Liver (tissue), 9 donors: ENCODE measurements around the gene TMEM255B. TPM values are rescaled to one million over a fixed set of nuclear protein-coding genes. Genes with fewer than 3 reads are reported as not detected.

ENCODE experiments used
- DNase-seq: peaks from one replicate; pipeline ENCODE4 v3.0.0-alpha.2; 2017; ENCODE audit warnings: low spot score
- H3K27ac ChIP-seq, 2 donors: one replicate each; pipeline ENCODE4 v1.7.0; 2013; ENCODE audit warnings: inconsistent platforms in 2 of 2, low read length in 2 of 2, control low read depth in 1 of 2, low read depth in 1 of 2, mild to moderate bottlenecking in 1 of 2
- H3K27me3 ChIP-seq, 4 donors: one replicate each; pipeline versions ENCODE4 v1.6.1 to v1.7.0; 2013; ENCODE audit warnings: low read length in 3 of 4, inconsistent platforms in 1 of 4, mild to moderate bottlenecking in 1 of 4, moderate library complexity in 1 of 4; ENCODE audit not compliant: control insufficient read depth in 4 of 4, insufficient read depth in 4 of 4
- H3K36me3 ChIP-seq, 4 donors: one replicate each; pipeline versions ENCODE4 v1.6.1 to v1.7.0; 2013; ENCODE audit warnings: low read length in 3 of 4, mild to moderate bottlenecking in 3 of 4, low read depth in 1 of 4, moderate library complexity in 1 of 4; ENCODE audit not compliant: control insufficient read depth in 4 of 4, insufficient read depth in 3 of 4
- H3K4me1 ChIP-seq, 4 donors: one replicate each; pipeline versions ENCODE4 v1.6.1 to v1.7.0; 2013; ENCODE audit warnings: low read length in 3 of 4, mild to moderate bottlenecking in 3 of 4, moderate library complexity in 1 of 4; ENCODE audit not compliant: control insufficient read depth in 4 of 4, insufficient read depth in 4 of 4
- H3K4me3 ChIP-seq, 3 donors: one replicate each; pipeline versions ENCODE4 v1.6.1 to v1.7.0; 2013; ENCODE audit warnings: low read length in 3 of 3, control low read depth in 1 of 3, low read depth in 1 of 3, mild to moderate bottlenecking in 1 of 3
- H3K9ac ChIP-seq, 2 donors: one replicate each; pipeline ENCODE4 v1.7.0; 2013; ENCODE audit warnings: low read length in 2 of 2, mild to moderate bottlenecking in 2 of 2, moderate library complexity in 2 of 2, control low read depth in 1 of 2, low read depth in 1 of 2
- H3K9me3 ChIP-seq, 4 donors: one replicate each; pipeline versions ENCODE4 v1.6.1 to v1.7.0; 2013; ENCODE audit warnings: low read length in 3 of 4; ENCODE audit not compliant: control insufficient read depth in 4 of 4
- ATF3 ChIP-seq: IDR thresholded peaks from 2 replicates; pipeline ENCODE4 v1.6.1; 2016; ENCODE audit warnings: antibody characterized with exemption
- EGR1 ChIP-seq, 2 donors: IDR thresholded peaks; 2 replicates each; pipeline ENCODE4 v1.6.1; 2016 to 2018; ENCODE audit warnings: antibody characterized with exemption in 2 of 2, low read depth in 2 of 2
- FOXA1 ChIP-seq: IDR thresholded peaks from 2 replicates; pipeline ENCODE4 v1.6.1; 2016; ENCODE audit warnings: antibody characterized with exemption
- GABPA ChIP-seq, 2 donors: IDR thresholded peaks in 1 of 2; conservative IDR thresholded peaks in 1 of 2; 2 replicates each; pipeline ENCODE4 v1.6.1; 2016; ENCODE audit warnings: antibody characterized with exemption in 2 of 2, mild to moderate bottlenecking in 1 of 2, moderate library complexity in 1 of 2
- HNF4A ChIP-seq, 2 donors: conservative IDR thresholded peaks; 2 replicates each; pipeline ENCODE4 v1.6.1; 2016; ENCODE audit warnings: antibody characterized with exemption in 2 of 2, mild to moderate bottlenecking in 2 of 2
- HNF4G ChIP-seq: IDR thresholded peaks from 2 replicates; pipeline ENCODE4 v1.6.1; 2016; ENCODE audit warnings: antibody characterized with exemption
- JUND ChIP-seq, 2 donors: IDR thresholded peaks; 2 replicates each; pipeline ENCODE4 v1.6.1; 2016; ENCODE audit warnings: antibody characterized with exemption in 2 of 2
- NR2F2 ChIP-seq: IDR thresholded peaks from 2 replicates; pipeline ENCODE4 v1.6.1; 2016; ENCODE audit warnings: antibody characterized with exemption
- RAD21 ChIP-seq, 2 donors: IDR thresholded peaks; 2 replicates each; pipeline ENCODE4 v1.6.1; 2016; ENCODE audit warnings: antibody characterized with exemption in 2 of 2, mild to moderate bottlenecking in 2 of 2
- REST ChIP-seq: IDR thresholded peaks from 2 replicates; pipeline ENCODE4 v1.6.1; 2016; ENCODE audit warnings: antibody characterized with exemption, mild to moderate bottlenecking
- RXRA ChIP-seq, 2 donors: IDR thresholded peaks; 2 replicates each; pipeline ENCODE4 v1.6.1; 2017 to 2018; ENCODE audit warnings: antibody characterized with exemption in 2 of 2, mild to moderate bottlenecking in 1 of 2
- YY1 ChIP-seq: IDR thresholded peaks from 2 replicates; pipeline ENCODE4 v1.6.1; 2016; ENCODE audit warnings: antibody characterized with exemption, mild to moderate bottlenecking
- ZBTB33 ChIP-seq: IDR thresholded peaks from 2 replicates; pipeline ENCODE4 v1.6.1; 2016; ENCODE audit warnings: antibody characterized with exemption
- WGBS: extraction: QIAGEN DNeasy Blood & Tissue Kit; methylation state at CpG from one replicate; pipeline ENCODE4 v1.1.7; 2013; 5-methylcytosine and 5-hydroxymethylcytosine counted together
- polyA plus RNA-seq, 2 donors: library from polyadenylated mRNA; stranded (reverse) in 1 of 2; unstranded in 1 of 2; fragments of 200-250 nt in 1 of 2; fragments of >200 nt in 1 of 2; fragmentation: Nextera tagmentation in 1 of 2; extraction: Ambion mirVana in 1 of 2; gene quantifications; one replicate each; pipeline versions ENCODE4 v1.2.1 to v1.2.3, GENCODE V29; 2013 to 2015
- total RNA-seq, 2 donors: library from RNA; depleted of rRNA; stranded (reverse); fragments of >200 nt; gene quantifications; one replicate each; pipeline ENCODE4 v1.2.3, GENCODE V29; 2014
- donor health status: healthy.
- donor health status: healthy.
- donor health status: healthy.
- donor health status: healthy.
- donor health status: healthy.

The TMEM255B gene
- total and polyA plus RNA-seq, 4 donors: 0.37 to 8.6 (median 3.5) TPM

GRCh38 chr13:113728571-113729054 is 30.4 kb upstream of the TMEM255B start:
- WGBS: 97% methylated on average over 16 of the region's 16 CpGs

GRCh38 chr13:113729187-113730019 is 29.6 kb upstream of the TMEM255B start:
- Histone ChIP-seq H3K27ac (no peak overlapping the region), H3K36me3 (no peaks in the 10 kb centered on the region), H3K4me3 (no peak overlapping the region), H3K9ac (no peak overlapping the region), H3K4me1 (peaks cover 0 to 5% (median 3%) of the 10 kb centered on the region in 4 donors), H3K9me3 (no peaks in the 10 kb centered on the region), H3K27me3 (peaks cover 0 to 2% (median 0%) of the 10 kb centered on the region in 4 donors)
- 70% methylated on average over 34 of the region's 34 CpGs for WGBS
- no peak for TF ChIP-seq FOXA1
- TF ChIP-seq YY1: no peak
- TF ChIP-seq JUND (IDR thresholded peaks at IDR 0.05): no peak
- no peak for TF ChIP-seq ZBTB33
- no peak for TF ChIP-seq HNF4A (conservative IDR thresholded peaks at IDR 0.05)
- no peak for TF ChIP-seq RAD21 (IDR thresholded peaks at IDR 0.05)
- TF ChIP-seq GABPA (IDR thresholded peaks at IDR 0.05 in 1 of 2, conservative IDR thresholded peaks at IDR 0.05 in 1 of 2): no peak
- no peak for TF ChIP-seq EGR1 (IDR thresholded peaks at IDR 0.05; ENCODE audit: low read depth in 2 of 2)
- no peak for TF ChIP-seq REST
- TF ChIP-seq NR2F2: no peak
- DNase-seq: no peak

More at GRCh38 chr13:113728571-113729054, 30.4 kb upstream of the TMEM255B start:
- Histone ChIP-seq H3K27ac (no peak overlapping the region), H3K4me3 (no peak overlapping the region), H3K9me3 (no peaks in the 10 kb centered on the region), H3K4me1 (peaks cover 0 to 5% (median 3%) of the 10 kb centered on the region in 4 donors), H3K9ac (no peak overlapping the region), H3K27me3 (peaks cover 0 to 2% (median 0%) of the 10 kb centered on the region in 4 donors), H3K36me3 (no peaks in the 10 kb centered on the region)
- TF ChIP-seq RXRA (IDR thresholded peaks at IDR 0.05) (no peak), HNF4G (no peak), EGR1 (IDR thresholded peaks at IDR 0.05; ENCODE audit: low read depth in 2 of 2) (no peak), NR2F2 (no peak), ATF3 (no peak)
- no peak for DNase-seq
